Mesothelial cell of epicardium (in vitro differentiated cells): ENCODE data around the gene RSBN1. TPM values are rescaled to one million over a fixed set of nuclear protein-coding genes. Genes with fewer than 3 reads are reported as not detected.

Experiments used
- DNase-seq, 2 experiments: peaks; one replicate each; pipeline ENCODE4 v3.0.0; 2021; ENCODE audit warnings: low spot score in 2 of 2; ENCODE audit not compliant: unreplicated experiment in 2 of 2
- H3K27ac Mint-ChIP-seq: 2 replicates; pipeline ENCODE4 v1.8.0; 2021; ENCODE audit warnings: mixed read lengths
- H3K27me3 Mint-ChIP-seq: 2 replicates; pipeline ENCODE4 v1.8.0; 2021; ENCODE audit warnings: low read depth, mixed read lengths
- H3K36me3 Mint-ChIP-seq: 2 replicates; pipeline ENCODE4 v1.8.0; 2021; ENCODE audit warnings: mixed read lengths
- H3K4me1 Mint-ChIP-seq: 2 replicates; pipeline ENCODE4 v1.8.0; 2021; ENCODE audit warnings: mixed read lengths
- H3K4me3 Mint-ChIP-seq: 2 replicates; pipeline ENCODE4 v1.8.0; 2021; ENCODE audit warnings: mild to moderate bottlenecking, moderate library complexity, mixed read lengths
- H3K9me3 Mint-ChIP-seq: 2 replicates; pipeline ENCODE4 v1.8.0; 2021; ENCODE audit warnings: mixed read lengths
- CTCF ChIP-seq: fragments of 200-600 bp; sonication (generic); IDR thresholded peaks from one replicate; pipeline ENCODE4 v1.5.0; 2021; ENCODE audit warnings: antibody characterized with exemption; ENCODE audit not compliant: unreplicated experiment
- total RNA-seq: library from RNA; stranded (reverse); gene quantifications from 3 replicates; pipeline ENCODE4 v1.2.1, GENCODE V29; 2021

Gene RSBN1
- total RNA-seq, 1 donor from 2014 or later: 23.7 TPM

- Mint-ChIP-seq H3K9me3 (no peaks in the 10 kb centered on the region), H3K4me1 (peaks cover 11% of the 10 kb centered on the region), H3K27me3 (no peaks in the 10 kb centered on the region), H3K36me3 (peaks cover 16% of the 10 kb centered on the region), H3K4me3 (no peak overlapping the region), H3K27ac (peak overlapping the region; percentile 54)
- DNase-seq: no peak
- TF ChIP-seq CTCF: no peak
Measured at GRCh38 chr1:113747376-113747775, 64.9 kb downstream of the RSBN1 start.

- Mint-ChIP-seq H3K4me1 (peaks cover 11% of the 10 kb centered on the region), H3K27ac (no peak overlapping the region), H3K27me3 (no peaks in the 10 kb centered on the region), H3K36me3 (peaks cover 15% of the 10 kb centered on the region), H3K4me3 (no peak overlapping the region), H3K9me3 (no peaks in the 10 kb centered on the region)
- TF ChIP-seq CTCF: no peak
- DNase-seq: no peak
Measured at GRCh38 chr1:113745425-113745824, 66.9 kb downstream of the RSBN1 start.

- TF ChIP-seq CTCF: no peak
- DNase-seq: no peak
- H3K4me3 Mint-ChIP-seq: no peak overlapping the region
- H3K27ac Mint-ChIP-seq: no peak overlapping the region
- H3K4me1 Mint-ChIP-seq: peaks cover 11% of the 10 kb centered on the region
- no peaks in the 10 kb centered on the region for H3K9me3 Mint-ChIP-seq
- H3K27me3 Mint-ChIP-seq: no peaks in the 10 kb centered on the region
- peaks cover 10% of the 10 kb centered on the region for H3K36me3 Mint-ChIP-seq
Measured at GRCh38 chr1:113744114-113744513, 68.2 kb downstream of the RSBN1 start.

- H3K4me1 Mint-ChIP-seq: peaks cover 7% of the 10 kb centered on the region
- H3K27me3 Mint-ChIP-seq: no peaks in the 10 kb centered on the region
- no peak for DNase-seq
- H3K36me3 Mint-ChIP-seq: peaks cover 11% of the 10 kb centered on the region
- H3K9me3 Mint-ChIP-seq: no peaks in the 10 kb centered on the region
- no peak overlapping the region for H3K27ac Mint-ChIP-seq
- no peak for TF ChIP-seq CTCF
- H3K4me3 Mint-ChIP-seq: no peak overlapping the region
Measured at GRCh38 chr1:113742515-113742914, 69.8 kb downstream of the RSBN1 start.

GRCh38 chr1:113734357-113735055 lies 77.8 kb downstream of the RSBN1 start:
- Mint-ChIP-seq H3K4me1 (no peaks in the 10 kb centered on the region), H3K27ac (no peak overlapping the region), H3K4me3 (no peak overlapping the region), H3K27me3 (no peaks in the 10 kb centered on the region), H3K9me3 (no peaks in the 10 kb centered on the region), H3K36me3 (peaks cover 28% of the 10 kb centered on the region)
- TF ChIP-seq CTCF: no peak
- DNase-seq: no peak
